ENCODE results near the gene FAM163A.
"Not testable (repeated sequence)": the region's sequence is repeated elsewhere in the genome, so short reads cannot be mapped to it uniquely, and the experiment has no call there.

Gene FAM163A

DNA sequence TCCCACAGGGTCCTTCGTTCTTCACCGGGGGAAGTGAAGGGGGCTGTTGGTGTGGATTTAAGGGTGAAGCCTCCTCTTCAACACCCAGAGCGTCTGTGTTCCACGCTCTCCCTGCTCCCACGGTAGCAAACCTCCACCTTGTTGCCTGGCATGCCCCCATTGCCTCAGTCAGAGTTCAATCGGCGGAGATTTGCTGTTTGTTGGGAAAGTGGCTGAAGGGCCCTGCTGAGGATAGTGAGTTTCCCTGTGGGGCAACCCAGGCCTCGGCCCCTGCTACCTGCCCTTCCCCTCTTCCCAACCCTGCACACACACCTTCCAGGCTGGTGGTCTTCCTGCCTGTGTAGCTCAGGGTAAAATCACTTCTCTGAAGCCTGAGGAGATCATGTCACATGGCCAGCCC is 74.0 kb downstream of the FAM163A start:
- no peak for DNase-seq

GRCh38 chr1:179817789-179818188 is 74.7 kb downstream of the FAM163A start:
- DNase-seq: no peak

DNA sequence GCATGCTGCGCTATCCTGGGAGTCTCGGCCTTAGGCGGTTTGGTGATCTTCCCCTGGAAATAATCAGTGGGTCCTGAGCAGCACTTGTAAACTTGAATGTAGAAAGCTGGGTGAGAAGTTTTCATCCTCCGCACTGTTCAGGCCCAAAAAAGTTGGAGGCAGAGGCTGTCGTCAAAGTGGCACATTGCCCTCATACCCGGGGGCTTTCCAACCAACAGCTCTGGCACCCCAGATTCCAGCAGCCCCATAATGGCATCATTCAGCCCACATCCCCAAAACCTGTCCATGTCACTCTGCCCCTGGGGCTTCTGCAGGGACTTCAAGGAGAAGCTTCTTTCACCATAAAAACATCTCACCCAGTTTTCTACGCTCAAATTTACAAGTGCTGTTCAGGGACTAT is 75.2 kb downstream of the FAM163A start:
- no peak for DNase-seq

DNA sequence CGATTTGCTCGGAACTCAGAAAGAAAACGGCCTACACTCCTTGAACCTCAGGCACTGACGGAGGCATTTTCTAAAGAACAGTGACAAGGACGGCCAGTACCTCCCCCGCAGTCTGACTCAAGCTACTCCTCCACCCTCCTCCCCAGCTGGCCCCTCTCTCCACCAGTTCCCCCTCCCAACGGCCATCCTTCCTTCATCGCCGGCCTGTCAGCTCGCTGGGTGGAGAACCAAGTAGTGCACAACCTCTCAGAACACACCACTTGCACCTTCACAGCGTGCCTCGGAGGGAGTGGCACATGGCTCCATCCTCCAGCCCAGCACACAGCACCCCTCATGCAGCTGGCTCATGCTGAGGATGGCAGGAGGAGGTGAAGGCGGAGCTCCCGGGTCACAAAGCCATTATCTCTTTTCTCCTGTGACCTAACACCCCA is 75.7 kb downstream of the FAM163A start:
- DNase-seq: no peak

DNA sequence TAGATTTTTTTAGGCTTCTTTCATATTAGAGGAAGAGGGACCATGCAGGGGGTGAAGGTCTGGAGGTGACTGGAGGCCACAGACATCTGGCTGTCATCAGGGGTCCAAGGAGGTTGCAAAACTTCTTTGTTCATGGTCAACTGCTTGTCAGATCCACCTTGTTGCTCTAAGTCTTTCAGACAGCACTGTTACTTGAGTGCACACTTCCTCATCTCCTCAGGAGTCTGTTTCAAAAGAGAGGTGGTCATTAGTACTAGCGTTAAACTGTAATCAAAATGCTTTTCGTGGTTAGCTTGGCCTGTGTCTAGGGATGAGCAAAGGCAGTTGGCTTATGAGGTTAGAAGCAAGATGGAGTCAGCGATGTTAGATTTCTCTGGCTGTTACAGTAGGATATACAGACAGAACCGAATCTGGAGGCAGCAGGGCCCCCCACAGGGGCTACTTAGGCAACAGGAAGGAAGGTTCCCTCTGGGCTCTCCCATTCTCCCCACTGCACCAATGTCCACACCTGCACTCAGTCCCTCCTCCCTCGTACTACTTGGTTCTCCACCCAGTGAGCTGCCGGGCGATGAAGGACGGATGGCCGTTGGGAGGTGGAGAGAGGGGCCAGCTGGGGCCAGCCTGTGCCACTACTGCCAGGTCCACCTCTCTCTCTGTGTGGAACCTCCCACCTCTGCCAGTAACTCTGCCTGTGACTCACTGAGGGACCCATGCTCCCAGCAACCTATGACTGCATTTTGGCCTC is 77.3 kb downstream of the FAM163A start:
- no peak for DNase-seq

GRCh38 chr1:179821524-179821923 is 78.4 kb downstream of the FAM163A start:
- DNase-seq: no peak

- no peak for DNase-seq
These were observed 79.0 kb downstream of the FAM163A start for GRCh38 chr1:179822065-179822464.

DNA sequence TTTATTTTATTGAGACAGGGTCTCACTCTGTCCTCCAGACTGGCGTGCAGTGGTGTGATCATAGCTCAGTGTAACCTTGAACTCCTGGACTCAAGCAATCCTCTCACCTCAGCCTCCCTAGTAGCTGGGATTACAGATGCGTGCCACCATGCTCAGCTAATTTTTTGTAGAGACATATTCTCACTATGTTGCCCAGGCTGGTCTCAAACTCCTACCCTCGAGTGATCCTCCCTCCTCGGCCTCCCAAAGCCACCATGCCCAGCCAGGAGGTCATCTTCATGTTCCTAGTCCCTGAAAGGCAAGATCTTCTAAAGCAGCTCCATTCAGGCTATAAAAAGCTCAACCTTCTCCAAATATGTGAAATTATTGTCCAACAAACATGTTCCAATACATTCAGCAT is 80.6 kb downstream of the FAM163A start:
- DNase-seq: no peak

DNA sequence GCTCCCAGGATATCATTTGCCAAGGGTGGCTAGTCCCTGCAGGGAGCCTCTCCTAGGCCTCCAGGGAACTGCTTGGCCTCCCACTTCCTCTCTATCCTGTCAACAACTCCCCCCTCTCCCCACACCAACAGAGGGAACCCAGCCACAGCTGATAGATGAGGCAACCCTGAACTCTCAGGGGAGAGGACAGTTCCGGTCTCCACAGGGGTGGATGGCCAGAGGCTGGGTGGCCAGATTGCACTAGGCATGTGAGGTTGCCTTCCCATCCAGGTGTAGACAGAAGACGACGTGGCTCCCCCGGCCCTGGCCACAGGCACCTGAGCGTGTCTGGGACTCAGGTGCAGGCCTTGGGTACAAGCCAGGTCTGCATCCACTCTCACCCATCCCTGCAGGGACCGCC is 81.2 kb downstream of the FAM163A start:
- no peak for DNase-seq

DNA sequence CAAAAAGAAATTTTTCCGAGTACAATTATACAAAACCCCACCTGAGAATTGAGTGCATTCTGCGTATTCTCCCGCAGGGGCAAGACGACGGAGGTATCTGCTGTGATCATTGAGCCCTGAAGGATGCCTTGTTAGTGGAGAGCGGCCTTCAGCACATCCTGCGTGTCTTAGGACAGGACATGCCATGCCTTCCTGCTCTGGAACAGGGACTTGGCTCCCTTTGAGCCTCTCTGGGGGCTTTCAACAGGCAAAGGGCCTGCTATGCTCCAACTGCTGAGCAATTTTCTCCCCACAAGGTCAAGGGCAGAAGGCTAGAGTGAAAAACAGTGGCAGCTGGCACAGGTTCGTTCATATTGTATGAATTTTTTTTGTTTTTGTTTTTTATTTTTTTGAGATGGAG is 82.1 kb downstream of the FAM163A start:
- DNase-seq: no peak

GRCh38 chr1:179825798-179826460 is 82.8 kb downstream of the FAM163A start:
- no peak for DNase-seq

DNA sequence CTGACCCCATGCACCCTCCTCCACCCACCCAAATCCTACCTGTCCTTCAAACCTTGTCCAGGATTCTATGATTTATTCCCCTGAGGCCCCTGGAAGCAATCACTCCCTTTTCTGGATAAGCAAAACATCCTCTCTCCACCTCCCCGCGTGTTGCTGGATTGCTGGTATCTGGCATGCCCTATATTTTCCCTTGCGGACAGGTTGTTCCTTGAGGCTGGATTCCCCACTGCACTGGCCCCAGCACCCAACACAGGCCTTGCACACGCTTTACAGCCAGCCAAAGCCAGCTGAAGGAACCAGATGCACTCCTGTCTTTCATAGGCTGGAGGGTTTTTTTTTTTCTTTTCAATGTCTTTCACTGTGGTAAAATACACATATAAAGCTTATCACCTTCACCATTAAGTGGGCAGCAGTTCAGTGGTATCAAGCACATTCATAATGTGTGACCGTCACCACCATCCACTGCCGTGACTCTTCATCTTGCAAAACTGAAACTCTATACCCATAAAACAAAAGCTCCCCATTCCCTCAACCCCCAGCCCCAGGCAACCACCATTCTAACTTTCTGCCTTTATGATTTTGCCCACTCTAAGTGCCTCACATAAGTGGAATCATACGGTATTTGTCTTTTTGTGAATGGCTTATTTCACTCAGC is 83.7 kb downstream of the FAM163A start:
- DNase-seq: no peak

- no peak for DNase-seq
These were observed 85.5 kb downstream of the FAM163A start for GRCh38 chr1:179828554-179829110.

DNA sequence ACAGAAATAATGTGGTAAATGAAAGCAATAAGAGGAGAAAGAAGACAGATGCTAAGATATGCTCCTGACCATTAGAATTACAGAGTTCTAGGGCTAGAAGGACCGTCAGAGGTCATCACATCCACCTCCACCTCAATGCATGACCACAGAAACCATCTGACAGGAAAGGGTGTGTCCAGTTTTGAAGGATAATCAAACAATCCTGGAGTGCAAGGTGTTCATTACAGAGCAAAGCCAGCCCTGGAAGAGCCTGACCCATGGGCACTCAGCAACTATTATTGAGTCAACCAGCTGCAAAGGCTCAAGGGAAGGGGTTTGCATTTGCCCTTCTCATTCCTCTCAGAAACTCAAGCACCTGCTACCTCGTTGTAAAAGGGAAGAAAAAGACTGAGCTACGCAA is 88.1 kb downstream of the FAM163A start:
- DNase-seq: no peak

- no peak for DNase-seq
These were observed 89.0 kb downstream of the FAM163A start for GRCh38 chr1:179831852-179832699.

DNA sequence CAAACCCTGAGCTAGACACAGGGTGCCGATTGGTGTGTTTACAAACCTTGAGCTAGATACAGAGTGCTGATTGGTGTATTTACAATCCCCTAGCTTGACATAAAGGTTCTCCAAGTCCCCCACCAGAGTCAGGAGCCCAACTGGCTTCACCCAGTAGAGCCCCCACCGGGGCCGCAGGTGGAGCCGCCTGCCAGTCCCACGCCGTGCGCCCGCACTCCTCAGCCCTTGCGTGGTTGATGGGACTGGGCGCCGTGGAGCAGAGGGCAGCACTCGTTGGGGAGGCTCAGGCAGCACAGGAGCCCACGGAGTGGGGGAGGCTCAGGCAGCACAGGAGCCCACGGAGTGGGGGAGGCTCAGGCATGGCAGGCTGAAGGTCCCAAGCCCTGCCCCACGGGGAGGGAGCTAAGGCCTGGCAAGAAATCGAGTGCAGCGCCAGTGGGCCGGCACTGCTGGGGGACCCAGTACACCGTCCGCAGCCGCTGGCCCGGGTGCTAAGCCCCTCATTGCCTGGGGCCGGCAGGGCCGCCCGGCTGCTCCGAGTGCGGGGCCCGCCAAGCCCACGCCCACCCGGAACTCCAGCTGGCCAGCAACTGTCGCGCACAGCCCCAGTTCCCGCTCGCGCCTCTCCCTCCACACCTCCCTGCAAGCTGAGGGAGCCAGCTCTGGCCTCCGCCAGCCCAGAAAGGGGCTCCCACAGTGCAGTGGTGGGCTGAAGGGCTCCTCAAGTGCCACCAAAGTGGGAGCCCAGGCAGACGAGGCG is 93.8 kb downstream of the FAM163A start:
- not testable (repeated sequence) for DNase-seq

DNA sequence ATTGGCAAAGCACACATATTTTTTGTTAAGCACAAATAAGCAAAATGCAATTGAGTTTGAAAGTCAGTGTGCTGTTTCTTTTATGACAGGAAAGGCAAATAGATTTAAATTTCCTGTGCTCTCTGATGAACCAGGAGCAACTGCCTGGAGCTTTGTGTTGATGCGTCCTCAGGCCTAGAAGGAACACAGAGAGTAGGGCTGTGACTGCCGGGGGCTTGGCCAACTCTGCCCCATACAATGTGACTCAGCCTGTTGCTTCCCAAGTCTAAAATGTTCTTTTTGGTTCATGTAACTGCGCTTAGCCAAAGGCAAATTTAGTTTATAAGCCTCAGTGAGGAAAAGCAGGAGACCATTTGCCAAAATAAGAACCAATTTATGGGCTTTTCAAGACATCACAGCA is 97.0 kb downstream of the FAM163A start:
- DNase-seq: no peak

- no peak for DNase-seq
These were observed 105.1 kb downstream of the FAM163A start for GRCh38 chr1:179848233-179848632.

DNA sequence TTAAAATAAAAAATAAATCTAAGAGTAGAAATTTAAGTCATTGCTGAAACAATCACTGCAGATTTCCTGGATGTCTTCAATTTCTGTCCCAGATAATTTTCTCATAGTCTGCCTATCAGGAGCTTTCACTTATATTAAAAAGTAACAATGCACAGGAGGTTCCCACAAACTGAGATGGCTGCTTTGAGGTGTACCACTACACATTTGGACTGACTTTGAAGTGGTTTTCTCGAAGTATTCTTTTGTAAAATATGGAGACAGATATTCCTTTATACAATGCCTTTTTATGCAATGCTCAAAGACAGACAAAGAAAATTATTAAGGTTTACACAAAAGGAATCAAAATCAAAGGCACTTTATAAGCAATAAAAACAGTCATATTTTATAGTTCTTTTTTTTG is 110.0 kb downstream of the FAM163A start:
- DNase-seq: no peak

DNA sequence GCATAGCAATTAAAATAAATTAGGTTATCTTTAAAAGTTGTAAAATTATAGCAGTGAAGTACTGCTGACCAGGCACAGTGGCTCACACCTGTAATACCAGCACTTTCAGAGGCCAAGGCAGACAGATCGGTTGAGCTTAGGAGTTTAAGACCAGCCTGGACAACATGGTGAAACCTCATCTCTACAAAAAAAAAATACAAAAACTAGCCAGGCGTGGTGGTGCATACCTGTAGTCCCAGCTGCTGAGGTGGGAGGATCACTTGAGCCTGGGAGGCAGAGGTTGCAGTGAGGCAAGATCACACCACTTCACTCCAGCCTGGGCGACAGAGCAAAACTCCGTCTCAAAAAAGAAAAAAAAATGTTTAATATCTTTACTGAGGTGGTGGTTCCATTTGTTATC is 112.7 kb downstream of the FAM163A start:
- not testable (repeated sequence) for DNase-seq

DNA sequence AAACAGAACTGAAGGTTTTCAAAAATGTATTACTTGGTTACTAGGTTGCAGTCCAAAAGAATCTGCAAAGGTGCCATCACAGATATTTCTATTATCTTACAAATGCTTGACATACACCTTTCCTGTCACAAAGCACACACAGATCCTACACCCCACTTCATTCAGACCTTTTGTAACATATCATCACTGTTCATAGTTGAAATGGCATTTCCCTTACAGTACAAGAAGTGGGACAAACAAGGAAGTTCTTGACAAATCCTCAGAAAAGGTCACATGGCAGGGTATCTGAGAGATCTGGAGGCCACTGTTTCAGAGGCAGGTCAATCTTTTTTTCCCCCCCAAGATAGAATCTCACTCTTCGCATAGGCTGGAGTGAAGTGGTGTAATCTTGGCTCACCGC is 113.2 kb downstream of the FAM163A start:
- DNase-seq: no peak

DNA sequence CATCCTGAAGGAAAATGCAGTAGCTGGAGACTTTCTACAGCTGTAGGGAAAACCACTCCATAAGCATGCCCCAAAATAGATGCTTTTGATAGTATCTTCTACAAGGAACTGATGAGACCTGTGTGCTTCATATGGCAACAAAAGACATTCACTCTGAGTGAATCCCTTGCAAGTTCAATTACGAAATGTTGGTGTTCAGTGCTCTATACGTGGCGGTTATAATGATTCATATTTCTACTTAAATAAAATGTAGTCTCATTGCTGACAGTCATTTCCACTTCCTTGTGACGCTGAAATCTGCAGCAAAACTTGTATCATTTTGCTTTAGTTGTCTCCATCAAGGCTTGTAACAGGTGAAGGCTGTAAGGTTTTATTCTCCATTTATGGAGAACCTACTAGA is 113.9 kb downstream of the FAM163A start:
- DNase-seq: no peak

Measured in activated CD4-positive, alpha-beta T cell treated with anti-CD3 and anti-CD28 coated beads, Interleukin-10, Interleukin-2, amounts not matched to agents 100 ng/mL and 50 ng/mL, durations not matched to agents 16 hours and 8 hours (primary cell).